ENCODE data around the gene TEDC1. TPM values are rescaled to one million over a fixed set of nuclear protein-coding genes. Genes with fewer than 3 reads are reported as not detected.

TEDC1 gene
- total RNA-seq, 4 donors from 2014 or later, result 2.8 to 16.9 (median 5.4) TPM

DNA sequence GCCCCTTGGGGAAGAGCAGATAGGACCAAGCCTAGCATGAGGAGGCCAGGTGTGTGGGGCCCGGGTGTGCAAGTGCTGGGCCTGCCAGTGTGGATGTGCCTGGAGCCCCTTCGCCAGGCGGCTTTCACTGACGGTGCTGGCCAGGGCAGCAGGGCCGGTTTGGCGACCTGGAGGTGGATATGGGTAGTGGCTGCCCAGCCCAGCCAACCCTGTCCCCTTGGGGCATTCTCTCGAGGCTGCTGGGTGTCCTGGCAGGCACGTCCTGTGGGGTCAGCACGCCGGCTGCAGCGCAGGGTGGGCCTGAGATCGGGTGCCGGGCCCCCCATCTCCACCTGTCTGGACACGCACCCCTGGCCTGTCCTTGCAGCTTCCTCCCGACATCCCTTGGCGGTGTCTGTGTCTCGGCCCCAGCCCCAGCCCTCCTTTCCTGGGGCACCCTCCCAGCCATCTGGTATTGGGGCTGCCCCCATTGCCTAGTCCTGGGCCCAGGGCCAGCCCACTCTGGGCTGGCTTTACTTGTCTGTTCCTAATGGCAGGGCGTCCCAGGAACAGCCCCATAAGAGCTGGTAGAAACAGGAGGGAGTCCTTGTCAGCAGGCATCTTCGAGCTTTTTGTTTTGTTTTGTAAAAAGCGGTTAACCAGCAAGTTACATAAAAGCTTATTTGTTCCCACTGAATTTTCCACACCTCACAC, 23.7 kb upstream of the TEDC1 start:
- TF ChIP-seq, protein P1, sequence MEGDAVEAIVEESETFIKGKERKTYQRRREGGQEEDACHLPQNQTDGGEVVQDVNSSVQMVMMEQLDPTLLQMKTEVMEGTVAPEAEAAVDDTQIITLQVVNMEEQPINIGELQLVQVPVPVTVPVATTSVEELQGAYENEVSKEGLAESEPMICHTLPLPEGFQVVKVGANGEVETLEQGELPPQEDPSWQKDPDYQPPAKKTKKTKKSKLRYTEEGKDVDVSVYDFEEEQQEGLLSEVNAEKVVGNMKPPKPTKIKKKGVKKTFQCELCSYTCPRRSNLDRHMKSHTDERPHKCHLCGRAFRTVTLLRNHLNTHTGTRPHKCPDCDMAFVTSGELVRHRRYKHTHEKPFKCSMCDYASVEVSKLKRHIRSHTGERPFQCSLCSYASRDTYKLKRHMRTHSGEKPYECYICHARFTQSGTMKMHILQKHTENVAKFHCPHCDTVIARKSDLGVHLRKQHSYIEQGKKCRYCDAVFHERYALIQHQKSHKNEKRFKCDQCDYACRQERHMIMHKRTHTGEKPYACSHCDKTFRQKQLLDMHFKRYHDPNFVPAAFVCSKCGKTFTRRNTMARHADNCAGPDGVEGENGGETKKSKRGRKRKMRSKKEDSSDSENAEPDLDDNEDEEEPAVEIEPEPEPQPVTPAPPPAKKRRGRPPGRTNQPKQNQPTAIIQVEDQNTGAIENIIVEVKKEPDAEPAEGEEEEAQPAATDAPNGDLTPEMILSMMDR (IDR thresholded peaks at IDR 0.05), result no peak
- no peak for TF ChIP-seq POLR2A (IDR thresholded peaks at IDR 0.05)
- DNase-seq (ENCODE audit: low spot score in 2 of 2), result no peak
- intact Hi-C loops (cut with DNase I; ENCODE audit: low total_unique reads), result no loop called here
- H3K4me3 ChIP-seq (ENCODE audit: low read depth, poor library complexity, severe bottlenecking), result no peak overlapping the region
- WGBS, 2 donors, result 70 to 77% methylated on average over 16 to 17 of the region's 20 CpGs

DNA sequence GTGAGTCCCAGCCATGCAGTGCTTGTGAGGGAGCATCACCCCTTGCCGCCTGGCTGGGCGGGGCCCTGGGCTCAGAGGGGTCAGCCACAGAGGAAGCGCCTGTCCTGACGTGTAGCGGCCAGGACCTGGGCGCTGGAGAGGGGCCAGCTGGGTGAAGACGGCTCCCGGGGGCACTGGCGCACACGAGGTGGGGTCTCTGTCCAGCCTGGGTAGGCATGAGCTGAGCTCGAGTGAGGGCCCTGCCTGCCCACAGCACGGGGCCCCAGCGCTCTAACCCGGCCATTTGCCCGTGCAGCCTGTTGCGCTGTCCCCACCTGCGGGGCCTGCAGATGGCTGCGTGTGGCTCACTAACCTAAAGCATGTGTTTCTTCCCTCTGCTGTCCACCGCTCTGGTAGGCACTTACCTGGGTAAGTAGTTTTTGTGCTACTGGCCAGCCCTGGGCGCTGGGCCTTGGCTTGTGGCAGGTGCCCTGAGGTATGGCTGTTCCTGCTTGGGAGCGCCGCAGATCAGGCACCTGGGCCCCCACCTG, 23.0 kb upstream of the TEDC1 start:
- H3K4me3 ChIP-seq (ENCODE audit: low read depth, poor library complexity, severe bottlenecking), result no peak overlapping the region
- 84 to 86% methylated on average over 10 to 16 of the region's 22 CpGs for WGBS, 2 donors
- TF ChIP-seq, protein P1 (IDR thresholded peaks at IDR 0.05), result no peak
- no peak for TF ChIP-seq POLR2A (IDR thresholded peaks at IDR 0.05)
- no peak for DNase-seq (ENCODE audit: low spot score in 2 of 2)
- intact Hi-C loops (cut with DNase I; ENCODE audit: low total_unique reads), result no loop called here

DNA sequence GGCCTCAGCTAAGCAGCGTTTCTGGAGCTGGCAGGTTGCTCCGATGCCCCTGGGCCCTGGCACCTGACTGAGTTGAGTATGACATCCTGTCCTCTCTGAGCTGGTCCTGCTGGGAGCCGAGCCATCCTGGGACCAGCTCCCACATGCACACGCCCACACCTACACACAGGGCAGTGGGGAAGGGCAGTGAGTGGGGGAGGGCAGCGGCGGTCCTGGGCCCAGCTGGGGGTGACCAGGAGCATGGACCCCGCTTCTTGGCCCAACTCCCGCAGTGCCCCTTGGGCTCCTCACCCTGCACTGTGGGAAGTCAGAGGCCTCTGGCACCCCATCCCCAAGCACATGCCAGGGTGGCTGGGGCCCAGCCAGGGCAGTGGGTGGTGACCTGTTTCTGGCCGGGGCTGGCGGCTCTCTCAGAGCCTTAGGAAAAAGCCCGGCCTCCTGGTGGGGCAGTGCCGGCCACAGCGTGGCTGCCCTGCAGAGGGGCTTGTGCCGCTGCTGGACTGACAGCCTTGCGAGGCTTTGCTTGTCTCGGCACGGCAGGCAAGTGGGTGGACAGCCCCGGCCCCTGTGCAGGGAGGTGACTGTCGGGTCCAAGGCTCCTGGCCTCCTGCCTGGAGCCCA, 22.3 kb upstream of the TEDC1 start:
- 49 to 59% methylated on average over 9 to 14 of the region's 19 CpGs for WGBS, 2 donors
- intact Hi-C loops (cut with DNase I; ENCODE audit: low total_unique reads), result no loop called here
- H3K4me3 ChIP-seq (ENCODE audit: low read depth, poor library complexity, severe bottlenecking), result no peak overlapping the region
- no peak for DNase-seq (ENCODE audit: low spot score in 2 of 2)
- TF ChIP-seq, protein P1 (IDR thresholded peaks at IDR 0.05), result no peak
- TF ChIP-seq POLR2A (IDR thresholded peaks at IDR 0.05), result no peak

GRCh38 chr14:105469456-105470349, 21.3 kb upstream of the TEDC1 start:
- WGBS, 2 donors, result 87 to 89% methylated on average over 32 to 49 of the region's 54 CpGs
- TF ChIP-seq POLR2A (IDR thresholded peaks at IDR 0.05), result no peak
- TF ChIP-seq, protein P1 (IDR thresholded peaks at IDR 0.05), result no peak
- no peak for DNase-seq (ENCODE audit: low spot score in 2 of 2)

DNA sequence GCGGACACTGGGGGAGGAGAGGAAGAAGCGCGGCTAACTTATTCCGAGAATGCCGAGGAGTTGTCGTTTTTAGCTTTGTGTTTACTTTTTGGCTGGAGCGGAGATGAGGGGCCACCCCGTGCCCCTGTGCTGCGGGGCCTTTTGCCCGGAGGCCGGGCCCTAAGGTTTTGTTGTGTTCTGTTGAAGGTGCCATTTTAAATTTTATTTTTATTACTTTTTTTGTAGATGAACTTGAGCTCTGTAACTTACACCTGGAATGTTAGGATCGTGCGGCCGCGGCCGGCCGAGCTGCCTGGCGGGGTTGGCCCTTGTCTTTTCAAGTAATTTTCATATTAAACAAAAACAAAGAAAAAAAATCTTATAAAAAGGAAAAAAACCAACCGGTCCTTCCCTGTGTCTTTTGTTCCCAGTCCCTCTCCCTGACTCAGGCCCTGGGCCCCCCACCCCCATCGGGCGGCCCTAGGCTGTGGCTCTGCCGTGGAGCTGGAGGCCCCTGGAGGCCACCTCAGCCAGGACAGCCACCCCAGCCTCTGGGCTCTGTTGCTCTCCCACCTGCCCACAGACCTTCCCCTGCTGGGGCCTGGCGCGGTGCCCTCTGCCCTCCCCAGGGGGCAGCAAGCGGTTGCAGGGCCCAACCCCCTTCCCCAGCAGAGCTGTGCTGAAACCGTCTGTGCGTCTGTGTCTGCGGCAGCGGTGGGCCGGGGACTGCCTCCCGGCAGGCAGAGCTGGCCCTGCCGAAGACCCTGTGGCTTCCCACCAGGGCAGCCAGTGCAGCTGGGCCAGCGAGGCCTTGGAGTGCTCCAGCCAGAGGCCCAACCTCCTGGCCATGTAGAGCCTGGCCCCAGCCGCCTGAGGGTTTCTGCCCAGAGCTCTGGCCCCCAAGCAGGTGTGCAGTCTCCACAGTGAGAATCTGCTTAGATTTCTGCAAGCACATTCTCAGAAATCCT, 20.4 kb upstream of the TEDC1 start:
- TF ChIP-seq POLR2A (IDR thresholded peaks at IDR 0.05), result no peak
- TF ChIP-seq, protein P1 (IDR thresholded peaks at IDR 0.05), result no peak
- DNase-seq (ENCODE audit: low spot score in 2 of 2), result no peak
- WGBS, 2 donors, result 84 to 86% methylated on average over 27 to 29 of the region's 34 CpGs
- H3K4me3 ChIP-seq (ENCODE audit: low read depth, poor library complexity, severe bottlenecking), result no peak overlapping the region
- intact Hi-C loops (cut with DNase I; ENCODE audit: low total_unique reads), result no loop called here

More at GRCh38 chr14:105469456-105470349, 21.3 kb upstream of the TEDC1 start:
- H3K4me3 ChIP-seq (ENCODE audit: low read depth, poor library complexity, severe bottlenecking), result no peak overlapping the region
- intact Hi-C loops (cut with DNase I; ENCODE audit: low total_unique reads), result no loop called here

All from lower leg skin (tissue), 4 donors.